HEK293 (cell line): ENCODE data around the gene MAGED1.

Experiments used
- ATF2 ChIP-seq: fragments of 450-650 bp; formaldehyde crosslinking; IDR thresholded peaks from 2 replicates; pipeline ENCODE4 v1.5.1; 2016; ENCODE audit warnings: missing biosample characterization, missing genetic modification characterization, low read depth
- PBX3 ChIP-seq: sonication (generic); formaldehyde crosslinking; IDR thresholded peaks from 2 replicates; pipeline ENCODE4 v1.8.1; 2022; ENCODE audit warnings: mild to moderate bottlenecking, moderate library complexity, missing genetic modification reagents
- PRDM4 ChIP-seq: fragments of 450-650 bp; formaldehyde crosslinking; IDR thresholded peaks from 2 replicates; pipeline ENCODE4 v1.5.1; 2017; ENCODE audit warnings: missing biosample characterization, missing genetic modification characterization
- ZBTB1 ChIP-seq: fragments of 450-650 bp; formaldehyde crosslinking; IDR thresholded peaks from 2 replicates; pipeline ENCODE4 v1.5.1; 2016; ENCODE audit warnings: missing biosample characterization, missing genetic modification characterization
- ZNF121 ChIP-seq: fragments of 450-650 bp; formaldehyde crosslinking; IDR thresholded peaks from 2 replicates; pipeline ENCODE4 v1.5.1; 2016; ENCODE audit warnings: missing biosample characterization, missing genetic modification characterization
- ZNF274 ChIP-seq, 2 experiments: fragments of 200-500 bp in 1 of 2; fragments of 450-650 bp in 1 of 2; sonication (Bioruptor generic) in 1 of 2; formaldehyde crosslinking in 1 of 2; IDR thresholded peaks; 2 replicates each; pipeline versions ENCODE4 v1.5.1 to v1.6.1; 2014 to 2016; ENCODE audit warnings: borderline replicate concordance in 1 of 2, inconsistent platforms in 1 of 2, low read length in 1 of 2, missing biosample characterization in 1 of 2, missing genetic modification characterization in 1 of 2

GRCh38 chrX:51847463-51847862, 46.0 kb upstream of the MAGED1 start:
- TF ChIP-seq ZBTB1 (tag by site-specific recombination) = no peak
- TF ChIP-seq PBX3 (CRISPR knock-in tag) = no peak
- no peak for TF ChIP-seq ZNF121 (tag by site-specific recombination)
- no peak for TF ChIP-seq ATF2 (tag by site-specific recombination)
- TF ChIP-seq ZNF274 (IDR thresholded peaks at IDR 0.05; ENCODE audit: low read length) = no peak
- no peak for TF ChIP-seq ZNF274 (tag by site-specific recombination; IDR thresholded peaks at IDR 0.05; ENCODE audit: borderline replicate concordance)
- no peak for TF ChIP-seq PRDM4 (tag by site-specific recombination)
